Diencephalon (tissue), 1 donor: ENCODE measurements around the gene PKN1. TPM values are rescaled to one million over a fixed set of nuclear protein-coding genes. Genes with fewer than 3 reads are reported as not detected.

Source experiments
- small RNA-seq: library from RNA; depleted of rRNA; stranded (forward); fragments of <200 nt; gene quantifications from one replicate; pipeline ENCODE3, GENCODE V24; 2014
- total RNA-seq: library from RNA; depleted of rRNA; stranded (reverse); fragments of >200 nt; gene quantifications from one replicate; pipeline ENCODE4 v1.2.3, GENCODE V29; 2014

PKN1 gene
- 69.9 TPM for total RNA-seq

DNA sequence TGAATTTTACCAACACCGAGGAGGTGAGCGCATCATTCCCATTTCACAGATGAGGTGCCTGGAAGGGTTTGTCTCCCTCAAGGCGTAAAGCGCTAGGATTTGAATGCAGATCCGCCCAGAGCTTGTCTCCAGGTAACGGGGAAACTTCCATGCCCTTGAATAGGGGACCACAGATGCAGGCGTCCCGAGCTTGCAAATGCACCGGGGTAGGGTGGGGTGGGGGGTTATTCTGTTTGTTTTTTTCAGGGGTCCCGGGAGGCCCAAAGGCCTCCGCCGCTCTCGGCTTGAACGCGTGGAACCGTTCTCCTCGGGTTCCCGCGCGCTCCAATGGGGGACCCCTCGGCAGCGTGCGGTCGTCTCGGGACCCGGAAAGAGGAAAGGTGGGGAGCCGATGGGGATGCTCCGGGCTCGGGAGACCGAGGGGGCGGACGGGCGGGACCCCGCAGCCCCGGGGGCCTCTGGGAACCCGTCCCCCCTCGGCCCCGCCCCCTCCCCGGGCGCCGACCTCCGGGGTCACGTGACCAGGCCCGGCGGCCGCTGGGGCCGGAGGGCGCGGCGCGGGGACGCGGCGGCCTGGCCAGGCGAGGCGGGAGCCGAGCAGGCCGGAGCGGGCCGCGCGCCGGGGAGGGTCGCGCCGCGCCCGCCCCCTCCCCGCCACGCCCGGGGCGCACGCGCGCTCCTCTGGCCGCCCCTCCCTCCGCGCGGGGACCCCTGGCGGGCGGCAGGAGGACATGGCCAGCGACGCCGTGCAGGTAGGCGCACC lies at the start of gene PKN1:
PKN1 (plus strand) TSS at position 516 of the 763 bp plus-strand sequence; CDS start at position 732, 216 bp downstream.

DNA sequence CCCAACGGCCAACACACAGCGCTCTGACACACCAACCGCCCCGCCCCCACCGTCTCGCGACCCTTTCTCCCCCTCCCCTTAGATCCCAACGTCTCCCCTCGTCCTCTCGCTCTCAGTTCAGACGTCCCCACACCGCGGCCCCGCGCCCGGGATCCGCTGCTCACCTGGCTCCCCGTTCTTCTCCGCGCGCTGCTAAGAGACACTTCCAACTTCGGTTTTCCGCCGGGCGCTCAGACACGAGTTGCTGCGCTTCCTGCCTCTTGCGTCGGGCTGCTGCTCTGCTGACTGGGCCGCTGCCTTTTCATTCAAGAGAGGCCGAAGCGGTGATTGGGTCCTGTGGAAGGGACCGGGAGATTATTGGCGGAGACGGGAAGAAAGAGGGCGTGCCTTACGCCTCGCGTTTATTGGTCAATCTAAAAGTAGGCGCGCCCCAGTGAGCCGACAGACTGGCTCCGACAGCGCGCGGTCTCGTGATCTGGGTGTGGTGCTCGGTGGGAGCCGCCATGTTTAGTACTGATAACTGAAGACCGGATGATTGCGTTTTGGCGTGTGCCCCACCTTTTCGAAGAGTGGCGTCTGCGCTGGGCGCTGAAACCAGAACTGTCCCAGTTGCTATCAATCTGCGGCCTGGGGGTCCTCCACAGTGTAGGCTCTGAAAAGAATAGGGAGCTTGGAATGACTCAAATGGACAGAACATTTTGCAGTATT lies 13.8 kb upstream of the PKN1 start, which contains the start of gene DDX39A:
DDX39A (minus strand) TSS at position 236 of the 708 bp plus-strand sequence. CDS start 6,121 bp downstream, outside the sequence.

DNA sequence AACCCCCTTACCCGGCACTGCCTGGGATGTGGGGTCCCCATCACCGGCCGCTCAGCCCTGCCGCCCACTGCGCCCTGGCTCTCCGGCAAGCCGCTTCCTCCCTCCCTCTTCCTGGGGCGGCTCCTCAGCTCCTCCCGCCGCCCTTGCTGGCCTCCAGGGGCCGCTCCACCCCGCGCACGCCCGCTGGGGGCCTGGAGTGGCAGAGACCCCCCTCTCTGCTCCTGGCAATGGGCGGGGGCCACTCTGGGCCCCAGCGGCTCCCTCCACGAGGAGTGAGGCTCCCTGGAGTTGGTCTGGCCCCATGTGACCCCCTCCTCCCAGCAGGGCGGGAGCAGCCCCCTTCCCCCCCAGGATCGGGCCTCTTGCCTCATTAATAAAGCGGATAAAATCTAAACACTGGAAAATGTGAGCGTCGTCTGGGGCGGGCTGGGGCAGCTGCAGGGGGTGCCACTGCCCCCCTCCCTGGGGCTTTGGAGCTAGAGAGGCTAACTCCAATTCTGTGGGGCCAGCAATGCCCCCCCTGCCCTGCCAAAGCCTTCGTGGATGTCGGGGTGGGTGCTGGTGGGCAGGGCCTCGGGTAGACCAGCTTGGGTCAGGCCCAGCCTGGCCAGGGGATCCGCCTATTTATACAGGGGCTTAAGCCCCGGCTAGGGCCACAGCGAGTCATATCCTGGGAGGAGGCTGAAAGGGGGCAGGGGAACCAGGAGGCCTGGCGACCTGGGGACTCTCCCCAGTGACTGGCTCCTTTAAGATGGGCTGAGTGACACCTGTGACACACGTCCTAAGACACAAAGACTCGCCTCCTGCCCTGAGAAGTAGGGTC lies 42.4 kb downstream of the PKN1 start, which contains the start of gene PTGER1:
PTGER1 (minus strand) TSS at position 104 of the 823 bp plus-strand sequence. CDS start 1,034 bp downstream, outside the sequence.

DNA sequence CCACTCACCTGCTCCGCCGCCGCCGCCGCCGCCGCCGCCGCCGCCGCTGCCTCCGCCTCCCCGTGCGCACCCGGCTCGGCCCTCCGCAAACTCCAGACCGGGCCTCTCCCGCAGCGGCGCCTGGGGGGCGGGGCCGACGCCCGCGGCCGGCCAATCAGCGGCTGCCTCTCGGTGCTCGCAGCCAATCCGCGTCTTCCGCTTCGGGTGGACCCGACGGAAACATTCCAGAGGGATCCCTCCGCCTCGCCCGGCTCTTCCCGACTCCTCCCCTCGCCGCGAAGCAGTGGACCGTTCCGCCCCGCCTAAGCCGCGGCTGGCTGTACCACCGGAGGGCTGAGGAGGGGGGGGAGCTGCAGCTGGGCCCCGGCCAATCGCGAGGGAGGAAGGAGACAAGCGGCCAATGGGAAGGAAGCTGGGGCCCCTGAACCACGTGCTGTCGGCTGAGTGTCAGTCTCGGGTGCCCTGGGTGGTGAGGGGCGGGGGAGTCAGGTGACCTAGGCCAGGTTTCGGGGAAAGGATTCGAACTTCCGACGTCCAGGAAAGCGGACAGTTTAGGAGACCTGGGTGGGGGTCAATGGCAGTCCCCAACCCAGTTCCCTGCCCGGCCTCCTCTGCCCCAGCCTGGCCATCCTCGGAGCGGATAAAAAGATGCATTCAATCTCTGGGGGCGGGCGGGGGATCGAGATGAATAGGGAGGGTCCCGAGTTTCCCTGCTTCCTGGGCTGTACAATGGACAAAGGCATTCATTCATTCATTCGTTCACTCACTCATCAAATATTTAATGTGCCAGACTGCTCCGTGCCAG lies 63.1 kb downstream of the PKN1 start, which contains the start of gene GIPC1:
GIPC1 (minus strand) TSS at position 99 of the 805 bp plus-strand sequence. CDS start 13,151 bp downstream, outside the sequence.

DNA sequence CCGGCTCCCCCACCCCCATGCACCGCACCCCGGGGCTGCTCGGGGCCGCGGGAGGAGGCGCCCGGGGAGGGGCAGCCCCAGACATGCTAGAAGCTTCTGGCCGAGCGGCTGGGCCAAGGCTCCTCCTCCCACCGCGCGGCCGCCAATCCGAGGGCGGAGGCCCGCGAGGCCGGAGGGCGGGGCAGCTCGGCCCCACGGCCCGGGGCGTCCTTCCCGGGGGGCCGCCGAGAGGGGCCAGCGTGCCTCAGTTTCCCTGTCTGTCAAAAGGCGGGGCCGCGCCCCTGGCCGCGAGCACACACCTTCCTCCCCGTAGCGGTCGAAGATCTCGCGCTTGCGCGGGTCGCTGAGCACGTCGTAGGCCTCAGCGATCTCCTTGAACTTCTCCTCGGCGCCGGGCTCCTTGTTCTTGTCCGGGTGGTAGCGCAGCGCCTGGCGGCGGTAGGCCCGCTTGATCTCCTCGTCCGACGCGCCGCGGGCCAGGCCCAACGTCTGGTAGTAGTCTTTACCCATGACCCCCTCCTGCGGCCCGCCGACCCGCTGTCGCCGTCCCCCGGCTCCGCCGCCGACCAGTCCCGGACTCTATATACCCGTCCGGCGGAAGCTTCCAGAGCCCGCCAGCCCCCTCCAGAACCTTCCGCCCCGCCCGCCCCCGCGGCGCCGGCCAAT lies 84.9 kb downstream of the PKN1 start, which contains the start of gene DNAJB1:
DNAJB1 (minus strand) TSS at position 558 of the 666 bp plus-strand sequence; CDS start at position 510, 48 bp downstream.

Small RNAs within 50 kb of the gene (small RNA-seq; reads per million reads assigned to genes)
- gene SNRPGP15: not detected

Other genes starting within 250 kb of the PKN1 start
- gene ADGRL1, start 227.1 kb upstream of the PKN1 start, total RNA-seq: 95.7 TPM
- 2.3 TPM for gene ADGRE5, start 51.9 kb upstream of the PKN1 start, total RNA-seq
- gene DDX39A, start 14.0 kb upstream of the PKN1 start, total RNA-seq: 32.1 TPM
- gene PTGER1, start 42.0 kb downstream of the PKN1 start, total RNA-seq: 0.69 TPM
- 45.0 TPM for gene GIPC1, start 62.8 kb downstream of the PKN1 start, total RNA-seq
- 49.4 TPM for gene DNAJB1, start 85.1 kb downstream of the PKN1 start, total RNA-seq
- 22.8 TPM for gene TECR, start 96.3 kb downstream of the PKN1 start, total RNA-seq
- 169 TPM for gene NDUFB7, start 138.8 kb downstream of the PKN1 start, total RNA-seq
- 0.46 TPM for gene CLEC17A, start 149.8 kb downstream of the PKN1 start, total RNA-seq
- not detected for gene ADGRE3, start 241.5 kb downstream of the PKN1 start, total RNA-seq